HG03097 (cell line): Measurements from ENCODE around the gene TMEM254.
"Not testable (repeated sequence)": the region's sequence is repeated elsewhere in the genome, so short reads cannot be mapped to it uniquely, and the experiment has no call there.

ENCODE experiments used
- ATAC-seq: cut with Tn5 transposase; IDR thresholded peaks from one replicate; pipeline ENCODE4 v1.9.1; 2021; ENCODE audit not compliant: unreplicated experiment, low FRiP score

Gene TMEM254

DNA sequence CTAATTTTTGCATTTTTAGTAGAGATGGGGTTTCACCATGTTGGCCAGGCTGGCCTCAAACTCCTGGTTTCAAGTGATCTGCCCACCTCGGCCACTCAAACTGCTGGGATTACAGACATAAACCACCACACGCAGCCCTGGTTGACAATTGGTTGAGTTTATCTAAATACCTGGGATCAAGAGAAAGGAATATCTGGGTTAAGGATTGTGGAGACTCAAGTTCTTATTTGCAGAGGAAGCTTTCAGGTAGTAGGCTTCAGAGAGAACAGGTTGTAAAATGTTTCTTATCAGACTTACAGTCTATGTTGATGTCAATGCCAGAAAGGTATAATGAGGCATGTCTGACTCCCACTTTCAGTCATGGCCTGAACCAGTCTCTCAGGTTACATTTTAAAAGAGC, 5.9 kb upstream of the TMEM254 start:
- no peak for ATAC-seq

DNA sequence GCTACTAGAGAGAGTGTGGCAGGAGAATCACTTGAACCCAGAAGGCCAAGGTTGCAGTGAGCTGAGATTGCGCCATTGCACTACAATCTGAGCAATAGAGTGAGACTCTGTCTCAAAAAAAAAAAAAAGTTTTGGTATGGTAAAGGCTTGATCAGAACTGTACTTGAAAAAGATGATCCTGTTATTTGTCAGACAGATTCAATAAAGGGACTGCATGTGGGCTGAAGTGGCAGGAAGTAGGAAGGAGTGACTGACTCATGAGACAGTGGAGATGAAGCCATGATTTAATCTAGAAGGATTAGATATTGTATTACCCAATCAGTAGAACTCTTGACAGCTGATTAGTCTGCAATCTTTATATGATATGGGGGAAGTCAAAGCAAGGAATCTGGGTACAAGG, 2.7 kb upstream of the TMEM254 start:
- ATAC-seq = no peak

DNA sequence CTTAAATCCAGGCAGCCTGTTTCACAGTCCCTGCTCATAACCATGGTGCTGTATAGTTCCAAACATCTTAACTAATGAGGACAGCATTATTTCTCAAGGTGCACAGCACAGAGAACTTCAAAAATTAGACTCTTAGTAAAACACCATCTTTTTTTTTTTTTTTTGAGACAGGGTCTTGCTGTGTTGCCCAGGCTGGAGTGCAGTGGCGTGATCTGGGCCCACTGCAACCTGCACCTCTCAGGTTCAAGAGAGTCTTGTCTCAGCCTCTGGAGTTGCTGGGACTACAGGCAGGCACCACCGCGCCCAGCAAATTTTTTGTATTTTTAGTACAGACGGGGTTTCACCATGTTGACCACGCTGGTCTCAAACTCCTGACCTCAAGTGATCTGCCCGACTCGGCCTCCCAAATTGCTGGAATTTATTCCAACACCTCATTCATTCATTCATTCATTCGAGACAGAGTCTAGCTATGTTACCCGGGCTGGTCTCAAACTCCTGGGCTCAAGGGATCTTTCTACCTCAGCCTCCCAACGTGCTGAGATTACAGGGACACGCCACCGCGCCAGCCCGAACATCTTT, 507 bp upstream of the TMEM254 start:
- ATAC-seq = no peak

DNA sequence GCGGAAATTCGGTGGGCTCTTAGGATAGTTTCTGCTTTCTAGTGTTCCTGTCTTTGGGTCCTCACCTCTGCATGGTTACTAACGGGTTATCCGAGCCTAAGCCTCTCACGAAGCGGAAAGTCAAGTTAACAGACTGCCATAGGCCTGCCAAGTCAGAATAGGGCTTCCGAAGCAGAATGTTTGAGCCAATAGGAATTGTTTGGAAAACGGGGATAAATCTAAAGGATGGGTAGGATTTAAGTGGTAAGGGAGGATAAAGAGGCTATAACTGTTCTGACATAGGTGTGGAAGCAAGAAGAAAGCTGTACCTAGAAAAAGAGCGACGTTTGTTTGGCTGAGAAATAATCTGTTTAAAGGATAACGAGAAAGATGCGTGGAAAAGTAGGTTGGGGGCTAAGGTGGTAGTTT, 851 bp downstream of the TMEM254 start:
- ATAC-seq = no peak

DNA sequence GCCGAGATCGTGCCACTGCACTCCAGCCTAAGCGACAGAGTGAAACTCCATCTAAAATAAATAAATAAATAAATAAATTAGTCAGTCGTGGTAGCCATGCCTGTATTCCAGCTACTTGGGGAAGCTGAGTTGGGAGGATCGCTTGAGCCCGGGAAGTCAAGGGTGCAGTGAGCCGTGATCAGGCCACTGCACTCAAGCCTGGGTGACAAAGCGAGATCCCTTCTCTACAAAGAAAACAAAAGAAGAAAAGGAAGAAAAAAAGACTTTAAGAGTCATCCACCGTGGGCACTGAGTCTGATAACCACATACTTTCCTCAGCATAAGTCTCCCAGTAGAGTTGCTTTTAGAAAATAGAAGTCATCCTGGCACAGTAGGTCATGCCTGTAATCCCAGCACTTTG, 2.6 kb downstream of the TMEM254 start:
- no peak for ATAC-seq

DNA sequence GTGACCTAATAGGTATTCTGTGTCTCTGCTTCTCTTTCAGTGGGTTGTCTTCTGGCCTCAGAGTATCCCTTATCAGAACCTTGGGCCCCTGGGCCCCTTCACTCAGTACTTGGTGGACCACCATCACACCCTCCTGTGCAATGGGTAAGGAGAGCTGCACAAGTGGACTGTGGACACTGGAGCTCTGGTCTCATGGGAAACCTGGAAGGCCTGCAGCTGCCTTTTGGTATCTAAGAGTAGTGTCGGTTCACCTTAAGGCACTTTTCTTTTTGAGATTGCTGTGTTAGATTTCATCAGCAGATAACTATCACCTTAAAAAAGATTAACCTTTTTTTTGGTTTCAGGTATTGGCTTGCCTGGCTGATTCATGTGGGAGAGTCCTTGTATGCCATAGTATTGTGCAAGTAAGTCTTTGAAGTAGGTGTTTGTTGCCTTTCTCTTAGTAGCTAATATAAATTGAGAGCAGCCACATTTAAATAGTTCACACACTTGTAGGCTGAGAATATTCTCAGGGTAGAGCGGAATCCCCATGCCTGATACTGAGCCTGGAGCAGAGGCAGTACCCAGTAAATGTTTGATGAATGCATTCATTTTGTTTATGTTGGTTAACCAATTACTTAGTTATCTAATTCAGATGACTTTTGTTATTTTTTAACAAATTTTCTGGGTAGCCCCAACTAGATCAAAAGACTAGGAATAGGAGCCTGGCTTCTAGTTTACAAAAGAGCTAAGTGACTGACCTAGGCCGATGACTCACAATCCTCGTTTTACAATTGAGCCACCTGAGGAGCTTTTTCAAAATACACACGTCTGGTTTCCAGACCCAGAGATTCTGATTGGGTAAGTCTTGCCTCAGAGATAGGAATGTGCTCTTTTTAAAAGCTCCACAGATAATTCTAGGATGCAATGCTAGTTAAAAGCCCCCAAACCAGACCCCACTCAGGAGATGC, 3.6 kb downstream of the TMEM254 start:
- no peak for ATAC-seq

DNA sequence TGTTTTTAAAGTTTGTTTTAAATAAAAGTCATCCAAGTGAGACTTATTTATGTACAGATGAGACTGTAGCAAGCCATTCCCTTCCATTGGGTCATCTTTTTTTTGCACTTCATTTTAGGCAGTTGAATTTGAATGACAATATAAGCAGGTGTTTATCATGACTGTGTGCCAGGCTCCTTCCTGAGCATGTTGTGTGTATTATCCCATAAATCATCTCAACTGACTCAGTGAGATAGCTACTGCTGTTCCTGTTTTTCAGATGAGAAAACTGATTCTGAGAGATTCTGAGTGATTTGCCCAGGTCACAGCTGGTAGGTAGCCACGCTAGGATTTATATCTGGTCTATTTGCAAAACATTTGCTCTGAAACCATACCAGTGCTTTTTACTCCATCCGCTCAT, 11.7 kb downstream of the TMEM254 start:
- no peak for ATAC-seq

DNA sequence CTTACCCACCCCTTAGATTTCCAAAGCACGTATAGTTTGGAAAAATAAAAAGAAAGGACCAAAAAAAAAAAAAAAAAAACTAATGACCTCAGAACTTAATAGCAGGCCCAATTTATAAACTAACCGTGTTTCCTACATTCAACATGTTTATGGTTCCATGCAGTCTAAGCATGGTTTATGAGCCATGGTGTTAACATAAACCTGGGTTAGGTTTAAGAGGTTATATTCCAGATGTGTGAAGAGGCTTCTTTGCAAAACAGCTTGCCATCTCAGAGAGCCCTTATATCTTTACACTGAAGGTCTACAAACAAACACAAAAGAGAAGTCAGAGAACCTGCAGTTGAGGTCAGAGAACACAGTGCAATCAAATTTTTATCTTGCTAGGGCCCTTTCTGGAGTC, 15.8 kb downstream of the TMEM254 start:
- no peak for ATAC-seq

DNA sequence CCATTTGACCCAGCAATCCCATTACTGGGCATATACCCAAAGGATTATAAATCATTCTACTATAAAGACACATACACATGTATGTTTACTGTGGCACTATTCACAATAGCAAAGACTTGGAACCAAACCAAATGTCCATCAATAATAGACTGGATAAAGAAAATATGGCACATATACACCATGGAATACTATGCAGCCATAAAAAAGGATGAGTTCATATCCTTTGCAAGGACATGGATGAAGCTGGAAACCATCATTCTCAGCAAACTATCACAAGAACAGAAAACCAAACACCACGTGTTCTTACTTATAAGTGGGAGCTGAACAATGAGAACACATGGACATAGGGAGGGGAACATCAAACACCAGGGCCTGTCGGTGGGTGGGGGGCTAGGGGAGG, 19.8 kb downstream of the TMEM254 start:
- ATAC-seq = not testable (repeated sequence)

DNA sequence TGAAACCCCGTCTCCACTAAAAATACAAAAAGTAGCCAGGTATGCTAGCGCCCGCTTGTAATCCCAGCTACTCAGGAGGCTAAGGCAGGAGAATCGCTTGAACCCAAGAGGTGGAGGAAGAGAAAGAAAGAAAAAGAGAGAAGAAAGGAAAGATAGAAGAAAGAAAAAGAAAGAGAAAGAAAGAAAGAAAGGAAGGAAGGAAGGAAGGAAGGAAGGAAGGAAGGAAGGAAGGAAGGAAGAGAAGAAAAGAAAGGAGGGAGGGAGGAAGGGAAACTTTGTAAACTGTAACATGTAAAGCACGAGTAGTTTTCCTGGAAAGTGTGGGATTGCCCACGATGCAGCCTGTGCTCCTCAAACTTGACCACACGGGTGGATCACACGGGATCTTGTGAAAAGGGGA, 20.8 kb downstream of the TMEM254 start:
- not testable (repeated sequence) for ATAC-seq

DNA sequence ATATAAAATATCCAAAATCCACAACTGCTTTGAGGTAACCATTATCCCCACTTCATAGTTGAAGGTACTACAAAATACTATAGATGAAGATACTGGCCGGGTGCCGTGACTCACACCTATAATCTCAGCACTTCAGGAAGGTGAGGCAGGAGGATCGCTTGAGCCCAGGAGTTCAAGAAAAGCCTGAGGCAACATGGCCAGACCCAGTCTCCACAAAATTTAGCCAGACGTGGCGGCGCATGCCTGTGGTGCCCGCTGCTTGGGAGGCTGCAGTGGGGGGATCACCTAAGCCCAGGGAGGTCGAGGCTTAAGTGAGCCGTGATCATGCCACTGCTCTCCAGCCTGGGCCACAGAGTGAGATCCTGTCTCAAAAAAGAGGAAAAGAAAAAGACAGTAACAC, 21.7 kb downstream of the TMEM254 start:
- ATAC-seq = no peak

DNA sequence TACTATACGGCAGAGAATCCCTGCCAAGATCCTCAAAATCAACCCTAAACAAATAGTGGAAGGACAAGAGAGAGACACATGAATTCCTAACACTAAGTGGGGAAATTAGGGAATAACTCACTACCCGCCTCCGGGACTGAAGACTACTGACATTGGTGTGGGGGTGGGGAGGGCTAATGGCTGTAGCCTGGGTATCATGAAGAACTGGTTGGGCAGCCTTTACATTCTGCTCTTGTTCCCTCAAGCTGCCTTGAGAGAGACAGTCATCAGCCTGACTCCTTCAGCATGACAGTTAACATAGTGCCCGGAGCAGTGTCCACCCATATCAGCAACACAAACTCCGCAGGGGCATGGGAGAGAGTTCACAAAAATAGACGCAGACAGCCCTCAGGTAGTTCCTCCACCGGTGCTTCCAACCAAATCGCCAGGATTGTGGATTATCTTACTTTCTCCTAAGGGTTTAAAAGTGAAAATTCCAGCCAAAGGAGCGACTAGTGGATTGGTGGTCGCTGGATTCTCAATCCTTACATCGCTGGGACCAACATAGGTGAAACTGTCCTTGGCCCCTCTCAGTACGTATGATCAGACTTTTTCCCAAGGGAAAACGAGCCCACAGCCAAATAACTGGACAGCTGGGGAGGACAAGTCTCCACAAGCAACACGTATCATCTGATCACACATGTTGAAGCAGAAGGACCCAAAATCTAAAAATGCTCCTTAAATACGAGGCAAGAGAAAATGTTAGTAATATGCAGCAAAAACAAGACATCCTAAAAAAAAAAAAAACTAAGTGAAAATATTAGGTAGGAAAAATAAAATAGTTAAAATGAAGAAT, 22.6 kb downstream of the TMEM254 start:
- no peak for ATAC-seq

DNA sequence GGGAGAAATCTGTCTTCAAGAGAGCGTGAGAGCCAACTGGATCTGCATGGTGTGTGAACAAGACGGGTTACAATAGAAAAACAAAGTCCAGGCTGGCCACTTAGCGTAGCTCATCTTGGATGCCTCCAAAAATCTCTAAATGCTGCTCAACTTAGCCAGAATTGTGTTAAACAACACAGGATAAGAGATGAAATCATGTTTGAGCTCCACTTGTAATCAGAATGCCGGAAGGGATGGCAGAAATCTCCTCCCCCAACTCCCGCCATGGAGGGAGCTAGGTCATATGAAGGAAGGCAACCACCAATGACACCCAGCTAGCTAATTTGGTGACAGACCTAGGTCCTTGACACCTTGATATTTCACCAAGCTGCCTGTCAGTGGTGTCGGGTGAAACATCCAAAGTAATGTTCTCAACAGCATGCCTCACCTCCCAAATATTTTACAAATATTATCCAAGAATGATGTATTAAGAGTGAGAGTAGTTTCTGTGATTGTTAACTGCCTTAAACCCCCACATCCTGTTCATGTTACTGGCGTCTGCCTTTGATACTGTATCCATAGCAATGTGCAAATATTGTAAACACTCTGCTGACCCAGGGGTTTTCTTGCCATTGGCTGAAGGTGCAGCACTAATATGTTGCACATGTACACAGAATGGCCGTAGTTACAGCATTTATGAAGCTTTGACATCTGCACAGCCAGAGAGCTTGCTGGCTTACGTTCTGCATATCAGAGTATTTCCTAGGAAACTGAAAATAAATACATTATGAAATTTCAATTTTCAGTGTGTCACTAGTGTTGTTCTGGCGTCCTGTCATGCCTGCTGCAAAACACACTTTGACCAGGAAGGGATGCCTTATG, 25.8 kb downstream of the TMEM254 start:
- ATAC-seq = peak; percentile 84

DNA sequence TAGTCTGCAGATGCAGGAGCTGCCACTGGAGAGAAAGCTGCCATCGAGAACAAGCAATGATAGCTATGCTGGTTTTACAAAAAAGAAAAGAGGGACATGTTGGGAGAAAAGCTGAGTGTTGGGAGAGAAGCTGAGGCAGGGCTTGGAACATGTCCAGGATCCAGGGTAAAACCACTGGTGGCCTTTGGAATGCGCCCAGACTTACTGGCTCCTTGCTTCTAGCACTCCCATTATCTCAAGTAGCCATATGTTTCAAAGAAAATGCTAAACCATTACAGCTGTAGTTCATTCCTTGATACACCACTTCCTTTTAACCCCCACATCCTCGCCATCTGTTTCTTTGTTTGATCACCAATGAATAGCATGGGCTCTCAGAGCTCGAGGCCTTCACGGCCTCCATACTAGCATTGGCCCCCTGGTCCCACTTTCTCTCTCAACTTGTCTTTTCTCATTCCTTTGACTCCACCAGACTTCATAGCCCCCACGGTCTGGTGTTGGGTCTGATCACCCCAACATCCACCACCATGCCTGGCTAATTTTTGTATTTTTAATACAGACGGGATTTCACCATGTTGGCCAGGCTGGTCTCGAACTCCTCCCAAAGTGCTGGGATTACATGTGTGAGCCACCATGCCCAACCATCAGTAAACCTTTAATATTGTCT, 30.2 kb downstream of the TMEM254 start:
- ATAC-seq = no peak

DNA sequence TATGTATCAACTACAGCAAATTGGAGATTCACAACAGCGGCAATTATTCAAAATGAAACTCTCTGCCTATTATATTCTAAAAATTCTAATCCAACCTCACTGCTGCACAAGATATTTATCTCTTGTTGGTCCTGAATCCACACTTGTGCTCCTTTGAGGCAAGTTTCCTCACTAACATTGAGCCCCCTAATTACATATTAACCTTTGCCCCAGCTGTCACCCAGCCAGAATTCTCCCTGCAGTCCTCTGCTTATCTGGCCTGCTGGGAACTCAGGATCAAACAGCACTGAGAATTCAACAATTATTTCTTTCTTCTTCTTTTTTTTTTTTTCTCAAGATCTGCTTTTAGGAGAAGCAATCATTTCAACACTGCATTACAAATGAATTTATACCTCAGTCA, 32.5 kb downstream of the TMEM254 start:
- no peak for ATAC-seq

DNA sequence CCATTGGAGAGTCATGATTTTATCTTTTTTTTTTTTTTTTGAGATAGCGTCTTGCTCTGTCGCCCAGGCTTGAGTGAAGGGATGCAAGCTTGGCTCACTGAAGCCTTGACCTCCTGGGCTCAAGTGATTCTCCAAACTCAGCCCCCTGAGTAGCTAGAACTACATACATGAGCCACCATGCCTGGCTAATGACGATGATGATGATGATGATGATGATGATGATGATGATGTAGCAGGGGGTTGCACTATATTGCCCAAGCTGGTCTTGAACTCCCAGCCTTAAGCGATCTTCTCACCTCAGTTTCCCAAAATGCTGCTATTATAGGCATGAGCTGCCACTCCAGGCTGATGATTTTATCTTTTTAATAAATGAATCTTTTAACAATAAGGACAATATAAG, 40.2 kb downstream of the TMEM254 start:
- ATAC-seq = no peak

DNA sequence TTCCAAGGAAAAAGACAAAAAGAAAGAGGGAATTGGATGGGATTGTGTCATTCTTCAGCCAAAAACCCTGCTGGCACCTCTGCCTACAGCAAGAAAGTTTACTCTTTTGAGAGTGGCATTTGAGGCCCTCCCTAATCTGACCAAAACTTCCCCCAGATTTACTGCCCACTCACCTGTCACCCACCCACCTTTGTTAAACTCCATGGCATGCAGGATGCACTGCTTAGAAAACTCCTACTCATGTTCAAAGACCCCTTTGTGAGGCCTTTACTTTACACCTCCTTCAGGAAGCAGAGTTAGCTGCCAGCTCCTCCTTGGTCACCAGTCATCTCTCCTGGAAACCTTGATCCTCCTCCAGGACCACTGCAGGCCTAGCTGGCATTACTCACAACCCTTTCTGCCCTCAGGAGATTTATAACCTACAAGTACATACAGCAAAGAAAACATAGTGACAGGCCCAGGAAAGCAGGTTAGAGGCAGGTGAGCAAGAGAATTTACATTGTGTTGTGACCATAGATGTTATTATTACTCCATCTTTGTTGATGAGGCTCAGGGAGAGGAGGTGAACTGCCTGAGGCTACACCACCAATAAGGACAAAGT, 43.7 kb downstream of the TMEM254 start:
- no peak for ATAC-seq

DNA sequence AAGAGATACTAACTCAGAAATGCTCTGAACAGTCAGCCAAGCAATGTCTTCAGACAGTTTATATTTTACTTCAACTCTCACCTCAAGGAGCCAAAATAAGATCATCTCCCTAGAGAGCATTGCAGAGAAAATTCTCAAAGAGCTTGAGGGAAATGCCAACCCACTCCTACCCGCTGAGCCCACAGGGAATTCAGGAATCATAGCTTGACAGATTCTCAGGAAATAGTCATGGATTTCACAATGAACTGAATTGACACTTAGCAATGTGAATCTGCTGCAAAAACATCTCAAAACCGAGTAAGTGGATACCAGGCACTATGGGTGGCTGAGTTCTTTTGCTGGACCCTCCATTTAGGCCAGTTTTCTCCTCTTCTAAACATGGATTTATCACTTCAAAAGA, 44.3 kb downstream of the TMEM254 start:
- ATAC-seq = no peak

DNA sequence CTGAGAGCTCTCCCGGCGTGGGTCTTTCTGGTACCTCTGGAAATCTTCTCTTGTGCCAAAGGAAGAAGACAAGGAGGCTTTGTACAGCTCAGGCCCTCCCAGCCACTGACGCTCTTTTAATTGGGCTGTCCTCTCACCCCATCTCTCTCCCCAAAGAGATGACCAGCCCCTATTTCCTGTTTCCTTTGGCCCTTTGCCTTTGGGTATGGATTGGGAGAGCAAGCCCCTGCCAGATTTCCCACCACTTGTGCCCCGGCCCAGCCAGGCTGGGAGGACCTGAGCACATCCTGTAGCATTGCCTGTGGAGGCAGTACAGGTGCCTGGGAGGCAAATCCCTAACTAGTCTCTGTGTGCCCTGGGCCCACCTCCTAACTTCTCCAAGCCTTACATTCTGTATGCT, 48.4 kb downstream of the TMEM254 start:
- no peak for ATAC-seq
